DMS114 treated with DMSO at 0.1 percent for 48 hours (cell line): Measurements from ENCODE around the gene PCGF6.
A peak's percentile ranks its signal among the peaks of the same experiment; 100 is the strongest.
"Not testable (repeated sequence)": the region's sequence is repeated elsewhere in the genome, so short reads cannot be mapped to it uniquely, and the experiment has no call there.

Experiments used
- DNase-seq: peaks from one replicate; lab custom pipeline; 2025; ENCODE audit not compliant: unreplicated experiment; lab: John Stamatoyannopoulos, UW

The PCGF6 gene

GRCh38 chr10:103350517-103351260, at the start of gene PCGF6:
Gene PCGF6, minus strand, starts transcription at chr10:103351140. Its CDS starts 74 bp downstream, at chr10:103351066.
- DNase-seq = peak; percentile 81

GRCh38 chr10:103397191-103397825, 46.4 kb upstream of the PCGF6 start:
- no peak for DNase-seq

- no peak for DNase-seq
These were observed 45.8 kb upstream of the PCGF6 start for GRCh38 chr10:103396789-103397087.

GRCh38 chr10:103396067-103396788, 45.3 kb upstream of the PCGF6 start, which contains the start of the genes ATP5MK and PDCD11:
Gene ATP5MK, minus strand, starts transcription at chr10:103396475. Its CDS starts 4,018 bp downstream, at chr10:103392457.
Gene PDCD11, plus strand, starts transcription at chr10:103396626. Its CDS starts 1,801 bp downstream, at chr10:103398427.
- DNase-seq = peak; percentile 99

GRCh38 chr10:103395754-103396066, 44.8 kb upstream of the PCGF6 start:
- DNase-seq = no peak

GRCh38 chr10:103394180-103394579, 43.2 kb upstream of the PCGF6 start:
- no peak for DNase-seq

GRCh38 chr10:103382769-103383168, 31.8 kb upstream of the PCGF6 start:
- DNase-seq = no peak

- DNase-seq = no peak
These were observed 23.3 kb upstream of the PCGF6 start for GRCh38 chr10:103374263-103374662.

- DNase-seq = no peak
These were observed 22.6 kb upstream of the PCGF6 start for GRCh38 chr10:103373544-103373943.

- peak; percentile 99 for DNase-seq
These were observed 17.0 kb upstream of the PCGF6 start, which contains the start of gene TAF5 for GRCh38 chr10:103367782-103368518. Gene TAF5, plus strand, starts transcription at chr10:103367976. Its CDS starts 14 bp downstream, at chr10:103367990.

- DNase-seq = no peak
These were observed 16.4 kb upstream of the PCGF6 start for GRCh38 chr10:103367379-103367781.

- DNase-seq = not testable (repeated sequence)
These were observed 9.9 kb upstream of the PCGF6 start for GRCh38 chr10:103360791-103361190.

- DNase-seq = not testable (repeated sequence)
These were observed 8.6 kb upstream of the PCGF6 start for GRCh38 chr10:103359493-103359892.

GRCh38 chr10:103355906-103356599, 5.1 kb upstream of the PCGF6 start:
- DNase-seq = no peak

GRCh38 chr10:103354567-103354966, 3.6 kb upstream of the PCGF6 start:
- not testable (repeated sequence) for DNase-seq

GRCh38 chr10:103353281-103353680, 2.3 kb upstream of the PCGF6 start:
- DNase-seq = peak; percentile 29

- no peak for DNase-seq
These were observed 794 bp downstream of the PCGF6 start for GRCh38 chr10:103350175-103350516.

GRCh38 chr10:103336370-103336769, 14.6 kb downstream of the PCGF6 start:
- DNase-seq = no peak

GRCh38 chr10:103334567-103334966, 16.4 kb downstream of the PCGF6 start:
- no peak for DNase-seq

- DNase-seq = peak; percentile 45
These were observed 16.9 kb downstream of the PCGF6 start for GRCh38 chr10:103333934-103334520.
